CD14-positive monocyte (primary cell): Measurements from ENCODE around the gene TTPAL. TPM values are rescaled to one million over a fixed set of nuclear protein-coding genes. Genes with fewer than 3 reads are reported as not detected.

Source experiments
- DNase-seq, 3 donors: peaks; one replicate each; pipeline ENCODE4 v3.0.0-alpha.2; 2011 to 2022
- H2AFZ ChIP-seq: 2 replicates; pipeline ENCODE4 v1.6.0; 2012; ENCODE audit warnings: mild to moderate bottlenecking, low read depth, low read length, inconsistent platforms; ENCODE audit not compliant: insufficient read depth, poor library complexity, severe bottlenecking
- H3K27ac ChIP-seq, 2 donors: 1 replicate in 1 of 2; 2 replicates in 1 of 2; pipeline ENCODE4 v1.5.1; 2012 to 2013; ENCODE audit warnings: low read length in 2 of 2, control low read depth in 1 of 2, inconsistent platforms in 1 of 2, low read depth in 1 of 2, mild to moderate bottlenecking in 1 of 2
- H3K27me3 ChIP-seq, 2 donors: one replicate each; pipeline versions ENCODE4 v1.6.0 to v1.6.1; 2011 to 2013; ENCODE audit warnings: low read length in 2 of 2; ENCODE audit not compliant: control insufficient read depth in 2 of 2, insufficient read depth in 2 of 2
- H3K36me3 ChIP-seq, 2 donors: replicated peaks in 1 of 2; 1 replicate in 1 of 2; 2 replicates in 1 of 2; pipeline versions ENCODE4 v1.5.1 to v1.6.1; 2012 to 2013; ENCODE audit warnings: low read length in 2 of 2, control low read depth in 1 of 2, inconsistent platforms in 1 of 2, mild to moderate bottlenecking in 1 of 2; ENCODE audit not compliant: insufficient read depth in 2 of 2, control insufficient read depth in 1 of 2
- H3K4me1 ChIP-seq, 2 donors: 1 replicate in 1 of 2; 2 replicates in 1 of 2; pipeline versions ENCODE4 v1.5.1 to v1.6.1; 2012 to 2013; ENCODE audit warnings: low read length in 2 of 2, control low read depth in 1 of 2, inconsistent platforms in 1 of 2, mild to moderate bottlenecking in 1 of 2, moderate library complexity in 1 of 2; ENCODE audit not compliant: insufficient read depth in 2 of 2, control insufficient read depth in 1 of 2
- H3K4me2 ChIP-seq: replicated peaks from 2 replicates; pipeline ENCODE3; 2012; ENCODE audit warnings: low read length, moderate library complexity, mild to moderate bottlenecking; ENCODE audit not compliant: poor library complexity, severe bottlenecking; ENCODE audit errors: extremely low read depth
- H3K4me3 ChIP-seq, 3 experiments: fragments of 200-600 bp in 1 of 3; sonication (generic) in 1 of 3; replicated peaks in 1 of 3; 1 replicate in 2 of 3; 2 replicates in 1 of 3; pipeline ENCODE4 v1.5.1; 2011 to 2013; ENCODE audit warnings: low read length in 3 of 3, mild to moderate bottlenecking in 3 of 3, control low read depth in 2 of 3, low read depth in 2 of 3, inconsistent platforms in 1 of 3, moderate library complexity in 1 of 3
- H3K79me2 ChIP-seq: 2 replicates; pipeline ENCODE4 v1.6.0; 2012; ENCODE audit warnings: mild to moderate bottlenecking, control low read depth, inconsistent platforms, low read length, moderate library complexity; ENCODE audit not compliant: insufficient read depth
- H3K9ac ChIP-seq: 2 replicates; pipeline ENCODE4 v1.6.0; 2017; ENCODE audit warnings: low read length, mild to moderate bottlenecking; ENCODE audit not compliant: insufficient read depth, poor library complexity, severe bottlenecking
- H3K9me3 ChIP-seq, 2 donors: replicated peaks in 1 of 2; 1 replicate in 1 of 2; 2 replicates in 1 of 2; pipeline versions ENCODE4 v1.5.1 to v1.6.1; 2012 to 2013; ENCODE audit warnings: low read length in 2 of 2, control low read depth in 1 of 2; ENCODE audit not compliant: control insufficient read depth in 1 of 2, insufficient read depth in 1 of 2
- H4K20me1 ChIP-seq: 2 replicates; pipeline ENCODE4 v1.6.0; 2012; ENCODE audit warnings: mild to moderate bottlenecking, low read length, control low read depth, moderate library complexity; ENCODE audit not compliant: insufficient read depth
- H3K27ac Mint-ChIP-seq, 7 donors: one replicate each; pipeline ENCODE4 v1.8.0; 2020; ENCODE audit warnings: mild to moderate bottlenecking in 7 of 7, mixed read lengths in 7 of 7, moderate library complexity in 6 of 7, inconsistent platforms in 2 of 7
- H3K27me3 Mint-ChIP-seq, 3 donors: one replicate each; pipeline ENCODE4 v1.8.0; 2021 to 2022; ENCODE audit warnings: low read depth in 3 of 3, mild to moderate bottlenecking in 3 of 3, mixed read lengths in 3 of 3, moderate library complexity in 3 of 3, inconsistent platforms in 1 of 3
- H3K36me3 Mint-ChIP-seq, 2 donors: one replicate each; pipeline ENCODE4 v1.8.0; 2020; ENCODE audit warnings: mixed read lengths in 2 of 2, inconsistent platforms in 1 of 2, mild to moderate bottlenecking in 1 of 2
- H3K4me1 Mint-ChIP-seq: one replicate; pipeline ENCODE4 v1.8.0; 2020; ENCODE audit warnings: mild to moderate bottlenecking, mixed read lengths
- H3K4me3 Mint-ChIP-seq, 2 donors: one replicate each; pipeline ENCODE4 v1.8.0; 2020; ENCODE audit warnings: mild to moderate bottlenecking in 2 of 2, mixed read lengths in 2 of 2, moderate library complexity in 1 of 2
- H3K9me3 Mint-ChIP-seq, 7 donors: one replicate each; pipeline ENCODE4 v1.8.0; 2020 to 2022; ENCODE audit warnings: mixed read lengths in 7 of 7, mild to moderate bottlenecking in 6 of 7, moderate library complexity in 6 of 7, inconsistent platforms in 2 of 7
- CTCF ChIP-seq: fragments of 200-600 bp; IDR thresholded peaks from one replicate; pipeline ENCODE4 v1.8.0; 2022; ENCODE audit warnings: antibody characterized with exemption, mild to moderate bottlenecking
- WGBS: methylation state at CpG from one replicate; pipeline ENCODE4 v1.1.5; 2013; ENCODE audit warnings: missing lambda C conversion rate; ENCODE audit not compliant: insufficient coverage; 5-methylcytosine and 5-hydroxymethylcytosine counted together
- intact Hi-C, 2 donors: fragments of 100-400 bp; cut with micrococcal nuclease; formaldehyde crosslinking; loops; one replicate each; pipeline versions ENCODE4 v1.15.0 to v1.15.1; 2023
- polyA plus RNA-seq, 3 donors: library from polyadenylated mRNA; depleted of rRNA in 1 of 3; unstranded in 2 of 3; stranded (reverse) in 1 of 3; fragments of 300-500 nt in 2 of 3; fragments of >200 nt in 1 of 3; fragmentation: Illumina TruSeq in 2 of 3; gene quantifications; 1 replicate in 2 of 3; 2 replicates in 1 of 3; pipeline ENCODE4 v1.2.3, GENCODE V29; 2012 to 2021

The TTPAL gene
- polyA plus RNA-seq, 3 donors, result 1.5 to 4.9 (median 3.0) TPM

- H3K27ac ChIP-seq, result no peak overlapping the region
- Mint-ChIP-seq H3K4me1 (no peaks in the 10 kb centered on the region), H3K27me3 (peaks cover 0 to 2% (median 0%) of the 10 kb centered on the region in 3 donors), H3K27ac (no peak overlapping the region), H3K36me3 (no peaks in the 10 kb centered on the region), H3K9me3 (no peaks in the 10 kb centered on the region), H3K4me3 (no peak overlapping the region)
- TF ChIP-seq CTCF, result no peak
- WGBS, result 33% methylated on average over 1 of the region's 3 CpGs
- intact Hi-C loops, result loop anchor here in 1 of 2 donors (10.0 kb wide), 1 partner anchor 80 kb away; no protein-coding TSS in a partner anchor
- H3K27me3 ChIP-seq, result no peaks in the 10 kb centered on the region
- no peak overlapping the region for H3K4me2 ChIP-seq
- no peaks in the 10 kb centered on the region for H3K36me3 ChIP-seq
- no peak for DNase-seq
- no peaks in the 10 kb centered on the region for H3K4me1 ChIP-seq
- H2AFZ ChIP-seq, result no peak overlapping the region
- H4K20me1 ChIP-seq, result no peaks in the 10 kb centered on the region
- H3K79me2 ChIP-seq, result no peaks in the 10 kb centered on the region
- H3K4me3 ChIP-seq, result no peak overlapping the region
- H3K9ac ChIP-seq, result no peak overlapping the region
- no peaks in the 10 kb centered on the region for H3K9me3 ChIP-seq
These were observed 10.6 kb upstream of the TTPAL start for GRCh38 chr20:44465001-44465560.

- H3K4me1 Mint-ChIP-seq, result no peaks in the 10 kb centered on the region
- H3K9me3 ChIP-seq, result no peaks in the 10 kb centered on the region
- no peak overlapping the region for H3K4me3 ChIP-seq
- peaks cover 0 to 2% (median 0%) of the 10 kb centered on the region in 3 donors for H3K27me3 Mint-ChIP-seq
- no peak overlapping the region for H3K4me3 Mint-ChIP-seq
- H3K4me2 ChIP-seq, result no peak overlapping the region
- no peaks in the 10 kb centered on the region for H3K9me3 Mint-ChIP-seq
- no peaks in the 10 kb centered on the region for H3K27me3 ChIP-seq
- no peaks in the 10 kb centered on the region for H4K20me1 ChIP-seq
- TF ChIP-seq CTCF, result no peak
- no peak overlapping the region for H3K27ac ChIP-seq
- no peak for DNase-seq
- WGBS, result 89% methylated on average over 11 of the region's 12 CpGs
- H3K9ac ChIP-seq, result no peak overlapping the region
- H3K36me3 ChIP-seq, result no peaks in the 10 kb centered on the region
- intact Hi-C loops, result loop anchor here in 1 of 2 donors (10.0 kb wide), 1 partner anchor 83 kb away; no protein-coding TSS in a partner anchor
- H2AFZ ChIP-seq, result no peak overlapping the region
- no peaks in the 10 kb centered on the region for H3K4me1 ChIP-seq
- no peak overlapping the region for H3K27ac Mint-ChIP-seq
- H3K79me2 ChIP-seq, result no peaks in the 10 kb centered on the region
- H3K36me3 Mint-ChIP-seq, result no peaks in the 10 kb centered on the region
These were observed 8.3 kb upstream of the TTPAL start for GRCh38 chr20:44467289-44467883.
